NAMALWA (cell line): ENCODE results near the gene MAGIX.

ENCODE experiments used
- DNase-seq: peaks from one replicate; pipeline ENCODE4 v3.0.0-alpha.2; 2015; ENCODE audit warnings: low spot score

Gene MAGIX

DNA sequence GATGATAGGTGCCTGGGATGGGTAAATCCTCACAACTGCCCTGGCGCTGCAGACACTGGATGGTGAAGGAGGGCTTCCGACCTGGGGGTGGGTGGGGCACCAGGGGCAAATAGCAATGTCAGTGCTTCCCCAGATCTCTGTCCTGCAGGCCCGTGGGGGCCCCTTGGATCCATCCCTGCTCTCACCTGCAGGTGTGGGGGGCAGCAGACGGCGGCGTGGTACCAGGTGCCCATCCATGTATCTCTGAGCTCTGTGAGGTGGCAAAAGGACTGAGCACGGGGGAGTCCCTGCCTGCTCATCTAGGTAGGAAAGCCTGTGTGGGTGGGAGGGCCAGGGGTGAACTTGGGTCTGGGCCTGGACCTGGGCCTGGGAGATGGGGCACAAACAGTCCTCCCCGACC is 44.0 kb downstream of the MAGIX start:
- DNase-seq = no peak

DNA sequence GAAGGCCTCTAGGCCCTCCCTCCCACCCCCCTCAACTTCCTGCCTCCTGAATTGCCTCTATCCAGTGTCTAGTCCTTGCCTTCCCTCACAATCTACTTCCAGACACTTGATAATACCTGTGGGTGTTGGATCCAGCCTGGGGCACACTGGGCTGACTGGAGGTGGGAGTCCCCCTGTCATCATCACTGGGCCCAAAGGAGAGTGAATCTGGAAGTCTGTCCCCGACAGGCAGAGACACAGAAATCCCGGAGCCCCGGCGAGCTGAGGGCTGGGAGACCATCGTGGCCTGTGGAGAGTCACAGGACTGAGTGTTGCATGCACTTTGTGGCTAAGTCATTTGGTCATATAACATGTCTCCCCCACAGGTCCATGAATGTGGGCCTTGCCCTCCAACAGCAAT is 45.8 kb downstream of the MAGIX start:
- DNase-seq = no peak

DNA sequence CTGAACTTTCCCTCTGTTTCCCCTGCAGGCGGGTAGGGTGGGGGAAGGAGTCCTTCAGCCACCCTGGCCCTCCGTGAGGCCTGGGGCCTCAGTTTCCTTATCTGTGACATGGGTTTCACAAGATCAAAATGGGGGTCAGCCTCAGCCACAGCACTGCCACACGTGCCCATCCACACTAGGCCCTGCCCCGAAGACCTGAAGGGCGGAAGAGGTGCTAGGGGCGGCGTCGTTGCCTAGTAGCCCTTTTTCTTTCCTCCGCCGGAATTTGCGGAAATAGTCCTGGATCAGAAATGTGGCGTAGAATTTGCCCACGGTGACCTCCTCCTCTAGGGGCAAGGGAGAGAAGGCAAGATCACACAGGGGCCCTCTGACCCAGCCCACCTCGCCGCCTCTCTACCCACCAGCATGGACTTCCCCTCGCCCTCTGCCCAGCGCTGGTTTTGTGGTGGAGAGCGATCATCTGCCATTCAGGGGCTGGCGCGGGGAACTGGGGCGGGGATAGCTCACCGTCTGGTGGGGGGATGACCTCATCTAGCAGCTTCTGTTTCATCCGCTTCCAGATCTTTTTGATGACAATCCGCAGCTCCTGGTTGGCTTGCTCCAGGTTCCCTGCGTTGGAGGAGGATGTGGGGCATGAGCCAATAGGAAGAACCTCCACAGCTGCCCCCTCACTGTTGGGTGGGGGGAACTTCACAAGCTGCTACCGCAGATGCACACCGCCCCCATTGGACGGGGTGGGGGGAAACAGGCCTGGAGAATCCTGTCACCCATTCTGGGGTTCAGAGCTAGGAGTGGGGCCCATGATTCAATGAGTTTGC is 47.1 kb downstream of the MAGIX start:
- no peak for DNase-seq

GRCh38 chrX:49210406-49210805 is 47.8 kb downstream of the MAGIX start:
- DNase-seq = no peak

- DNase-seq = no peak
These were observed 48.5 kb downstream of the MAGIX start for GRCh38 chrX:49211074-49211473.

DNA sequence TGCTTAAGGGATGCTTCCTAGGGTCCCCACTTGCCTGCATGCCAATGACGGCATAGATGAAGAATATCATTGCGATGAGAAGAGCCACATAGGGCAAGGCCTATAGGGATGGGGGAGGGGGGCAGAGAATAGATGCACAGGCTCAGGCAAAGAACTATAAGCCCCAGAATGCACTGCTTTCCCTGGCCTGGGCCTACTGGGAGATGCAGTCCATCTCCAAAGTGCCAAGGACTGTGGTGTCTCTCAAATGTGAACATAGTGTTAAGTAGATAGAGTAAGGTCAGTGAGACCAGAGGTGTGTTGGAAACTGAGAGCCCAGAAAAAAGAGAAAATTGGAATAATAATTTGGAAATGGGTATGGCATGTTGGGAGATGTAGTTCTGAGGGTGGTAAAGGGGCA is 49.7 kb downstream of the MAGIX start:
- no peak for DNase-seq

DNA sequence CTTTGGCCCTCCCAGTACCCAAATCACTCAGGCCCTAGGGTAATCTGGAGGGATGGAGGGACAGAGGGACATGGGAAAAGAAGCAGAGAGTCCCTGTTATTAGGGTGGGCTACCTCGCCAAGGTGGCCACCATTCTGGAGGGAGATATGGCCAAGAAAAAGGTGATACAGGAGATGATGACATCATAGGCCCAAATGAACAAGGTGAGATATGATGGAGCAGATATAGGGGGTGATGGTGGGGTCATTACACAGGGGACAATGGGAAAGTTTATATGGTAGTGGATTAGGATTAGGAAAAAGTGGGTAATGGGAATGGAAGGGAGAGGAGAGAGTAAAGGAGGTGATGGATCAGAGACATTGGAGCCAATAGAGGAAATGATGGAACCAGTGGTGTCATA is 50.3 kb downstream of the MAGIX start:
- DNase-seq = no peak

GRCh38 chrX:49214416-49214815 is 51.9 kb downstream of the MAGIX start:
- DNase-seq = no peak

DNA sequence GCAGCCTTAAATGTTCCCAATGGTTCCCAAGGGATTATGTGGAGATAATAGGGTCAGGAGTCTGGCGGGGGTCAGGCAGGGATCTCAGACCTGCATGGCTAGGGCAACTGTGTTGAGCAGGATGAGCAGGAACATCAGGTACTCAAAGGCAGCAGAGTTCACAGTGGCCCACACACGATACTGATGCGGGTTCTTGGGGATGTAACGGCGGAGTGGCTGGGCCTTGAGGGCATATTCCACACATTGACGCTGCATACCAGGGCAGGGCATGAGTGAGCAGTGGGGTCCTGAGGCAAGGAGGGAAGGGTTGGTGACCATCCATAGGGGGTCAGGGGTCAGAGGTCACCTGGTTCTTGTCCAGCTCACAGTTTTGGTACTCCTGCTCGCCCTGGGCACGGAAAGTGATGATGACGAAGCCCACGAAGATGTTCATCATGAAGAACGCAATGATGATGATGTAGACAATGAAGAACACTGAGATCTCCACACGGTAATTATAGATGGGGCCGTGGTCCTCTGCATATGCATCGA is 52.5 kb downstream of the MAGIX start:
- DNase-seq = no peak
